A673 (cell line): Measurements from ENCODE around the gene PLTP. TPM values are rescaled to one million over a fixed set of nuclear protein-coding genes. Genes with fewer than 3 reads are reported as not detected.

Experiments
- BruUV-seq: library from RNA; stranded (reverse); fragments of 400-500 nt; replicated peaks from 2 replicates; lab custom pipeline; 2021; lab: Mats Ljungman, UMichigan
- CTCF ChIA-PET: fragments of 300-600 bp; sonication (Branson Sonifier 250); formaldehyde crosslinking; loops from one replicate; lab custom pipeline; 2022; ENCODE audit warnings: antibody characterized with exemption; lab: Charles Lee
- POLR2A ChIA-PET: fragments of 300-600 bp; sonication (Branson Sonifier 250); formaldehyde crosslinking; loops from one replicate; lab custom pipeline; 2022; ENCODE audit warnings: antibody characterized with exemption; ENCODE audit not compliant: low non-redundant PET; lab: Charles Lee
- DNase-seq: peaks from one replicate; pipeline ENCODE4 v3.0.0-alpha.2; 2015; ENCODE audit warnings: low spot score
- H3K27ac ChIP-seq: fragments of 200-600 bp; sonication (generic); 2 replicates; pipeline ENCODE4 v1.5.1; 2016; ENCODE audit warnings: mixed run types, low read depth, mild to moderate bottlenecking, mixed read lengths, antibody characterized with exemption, low read length; ENCODE audit not compliant: poor library complexity, severe bottlenecking
- H3K27me3 ChIP-seq: fragments of 200-600 bp; sonication (generic); replicated peaks from 2 replicates; pipeline ENCODE4 v1.6.1; 2017; ENCODE audit warnings: mixed run types, low read depth, mild to moderate bottlenecking, mixed read lengths, antibody characterized with exemption, low read length; ENCODE audit not compliant: insufficient read depth, poor library complexity
- H3K36me3 ChIP-seq: fragments of 200-600 bp; sonication (generic); 2 replicates; pipeline ENCODE4 v1.6.1; 2016; ENCODE audit warnings: mixed run types, mild to moderate bottlenecking, mixed read lengths, antibody characterized with exemption, low read length; ENCODE audit not compliant: insufficient read depth, poor library complexity, severe bottlenecking
- H3K4me1 ChIP-seq: fragments of 200-600 bp; sonication (generic); 2 replicates; pipeline ENCODE4 v1.6.1; 2017; ENCODE audit warnings: mixed run types, mild to moderate bottlenecking, mixed read lengths, antibody characterized with exemption, low read length; ENCODE audit not compliant: insufficient read depth, poor library complexity, severe bottlenecking
- H3K4me3 ChIP-seq: fragments of 200-600 bp; sonication (generic); 2 replicates; pipeline ENCODE4 v1.5.1; 2016; ENCODE audit warnings: low read depth, mixed run types, mild to moderate bottlenecking, mixed read lengths, low read length; ENCODE audit not compliant: poor library complexity, severe bottlenecking
- H3K9me3 ChIP-seq: fragments of 200-600 bp; sonication (generic); 2 replicates; pipeline ENCODE4 v1.6.1; 2016; ENCODE audit warnings: mixed run types, low read depth, mild to moderate bottlenecking, mixed read lengths, antibody characterized with exemption, low read length; ENCODE audit not compliant: poor library complexity, severe bottlenecking
- EZH2 ChIP-seq: fragments of 200-600 bp; sonication (generic); IDR thresholded peaks from 2 replicates; pipeline ENCODE4 v1.6.1; 2017; ENCODE audit warnings: borderline replicate concordance, low read depth, mild to moderate bottlenecking, mixed read lengths, antibody characterized with exemption, low read length; ENCODE audit not compliant: poor library complexity, severe bottlenecking
- intact Hi-C: fragments of 100-400 bp; cut with micrococcal nuclease; formaldehyde crosslinking; loops from one replicate; pipeline ENCODE4 v1.10.0; 2022; ENCODE audit not compliant: unreplicated experiment
- total RNA-seq: library from RNA; stranded (reverse); gene quantifications from 2 replicates; pipeline ENCODE4 v1.2.3, GENCODE V29; 2021
- TF ChIP-seq, protein P1 (sequence below): fragments of 300-800, 200-600 bp; sonication (generic); conservative IDR thresholded peaks from 2 replicates; pipeline ENCODE4 v1.5.1; 2017; ENCODE audit warnings: low read depth, mild to moderate bottlenecking, antibody characterized with exemption, low read length, moderate library complexity, mixed read lengths

The PLTP gene
- total RNA-seq, 1 experiment from 2014 or later: 58.3 TPM

- CTCF ChIA-PET: no interaction called here
- TF ChIP-seq, protein P1, sequence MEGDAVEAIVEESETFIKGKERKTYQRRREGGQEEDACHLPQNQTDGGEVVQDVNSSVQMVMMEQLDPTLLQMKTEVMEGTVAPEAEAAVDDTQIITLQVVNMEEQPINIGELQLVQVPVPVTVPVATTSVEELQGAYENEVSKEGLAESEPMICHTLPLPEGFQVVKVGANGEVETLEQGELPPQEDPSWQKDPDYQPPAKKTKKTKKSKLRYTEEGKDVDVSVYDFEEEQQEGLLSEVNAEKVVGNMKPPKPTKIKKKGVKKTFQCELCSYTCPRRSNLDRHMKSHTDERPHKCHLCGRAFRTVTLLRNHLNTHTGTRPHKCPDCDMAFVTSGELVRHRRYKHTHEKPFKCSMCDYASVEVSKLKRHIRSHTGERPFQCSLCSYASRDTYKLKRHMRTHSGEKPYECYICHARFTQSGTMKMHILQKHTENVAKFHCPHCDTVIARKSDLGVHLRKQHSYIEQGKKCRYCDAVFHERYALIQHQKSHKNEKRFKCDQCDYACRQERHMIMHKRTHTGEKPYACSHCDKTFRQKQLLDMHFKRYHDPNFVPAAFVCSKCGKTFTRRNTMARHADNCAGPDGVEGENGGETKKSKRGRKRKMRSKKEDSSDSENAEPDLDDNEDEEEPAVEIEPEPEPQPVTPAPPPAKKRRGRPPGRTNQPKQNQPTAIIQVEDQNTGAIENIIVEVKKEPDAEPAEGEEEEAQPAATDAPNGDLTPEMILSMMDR: no peak
- no peak for TF ChIP-seq EZH2
- no peaks in the 10 kb centered on the region for H3K27me3 ChIP-seq
- intact Hi-C loops: no loop called here
- DNase-seq: no peak
- H3K4me1 ChIP-seq: no peaks in the 10 kb centered on the region
- no peak overlapping the region for H3K27ac ChIP-seq
- H3K9me3 ChIP-seq: no peaks in the 10 kb centered on the region
- no TSS peak for BruUV-seq
- H3K36me3 ChIP-seq: no peaks in the 10 kb centered on the region
- no peak overlapping the region for H3K4me3 ChIP-seq
- POLR2A ChIA-PET: interaction anchor here (0.6 kb wide), 1 partner anchor 34 kb away, joined by 15 read pairs; no protein-coding TSS in a partner anchor
Measured at GRCh38 chr20:45927071-45927878, 15.3 kb upstream of the PLTP start.

DNA sequence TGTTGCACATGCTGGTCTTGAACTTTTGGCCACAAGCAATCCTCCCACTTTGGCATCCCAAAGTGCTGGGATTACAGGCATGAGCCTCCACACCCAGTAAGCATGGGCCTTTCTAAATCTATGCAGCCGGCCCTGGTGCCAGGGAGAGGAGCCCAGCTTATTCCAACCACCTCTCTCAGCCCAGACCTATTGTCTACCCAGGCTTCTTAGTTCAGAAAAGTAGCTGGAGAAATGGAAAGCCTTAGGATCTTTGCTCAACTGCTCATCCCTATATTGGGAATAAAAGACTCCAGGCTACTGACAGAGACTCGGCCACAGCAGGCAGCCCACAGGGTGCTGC is 14.7 kb upstream of the PLTP start:
- ChIA-PET POLR2A (interaction anchor here (0.6 kb wide), 1 partner anchor 34 kb away, joined by 15 read pairs; no protein-coding TSS in a partner anchor), CTCF (no interaction called here)
- DNase-seq: no peak
- Histone ChIP-seq H3K4me1 (no peaks in the 10 kb centered on the region), H3K36me3 (no peaks in the 10 kb centered on the region), H3K4me3 (no peak overlapping the region), H3K27ac (no peak overlapping the region), H3K9me3 (no peaks in the 10 kb centered on the region), H3K27me3 (no peaks in the 10 kb centered on the region)
- intact Hi-C loops: no loop called here
- BruUV-seq: no TSS peak
- TF ChIP-seq EZH2: no peak
- TF ChIP-seq, protein P1: no peak

- Histone ChIP-seq H3K9me3 (no peaks in the 10 kb centered on the region), H3K36me3 (no peaks in the 10 kb centered on the region), H3K27ac (peak overlapping the region; percentile 16), H3K4me1 (no peaks in the 10 kb centered on the region), H3K27me3 (no peaks in the 10 kb centered on the region), H3K4me3 (no peak overlapping the region)
- TF ChIP-seq, protein P1: no peak
- TF ChIP-seq EZH2: no peak
- ChIA-PET POLR2A (no interaction called here), CTCF (no interaction called here)
- intact Hi-C loops: no loop called here
- BruUV-seq: no TSS peak
- DNase-seq: no peak
Measured at GRCh38 chr20:45925821-45926506, 14.0 kb upstream of the PLTP start.
